HepG2 (cell line): ENCODE results near the gene SYCE3. TPM values are rescaled to one million over a fixed set of nuclear protein-coding genes. Genes with fewer than 3 reads are reported as not detected.
"Not testable (repeated sequence)": the region's sequence is repeated elsewhere in the genome, so short reads cannot be mapped to it uniquely, and the experiment has no call there.

Source experiments
- ATAC-seq: fragments of 200-7000 bp; cut with Tn5 transposase; 3 replicates; pipeline ENCODE4 v1.9.1; 2020; ENCODE audit warnings: mild to moderate bottlenecking, moderate library complexity
- BruUV-seq: library from RNA; stranded (reverse); fragments of 400-500 nt; replicated peaks from 2 replicates; lab custom pipeline; 2021; lab: Mats Ljungman, UMichigan
- CTCF ChIA-PET: fragments of 300-600 bp; formaldehyde crosslinking; extraction: SDS; loops from one replicate; lab custom pipeline; 2021; ENCODE audit warnings: low total read pairs, inconsistent platforms, low intra/inter-chr PET ratio; lab: Yijun Ruan, JAX
- POLR2A ChIA-PET: fragments of 350-600 bp; sonication (Branson Sonifier 250); formaldehyde crosslinking; loops from one replicate; lab custom pipeline; 2020; ENCODE audit warnings: antibody characterized with exemption, inconsistent platforms; lab: Yijun Ruan, JAX
- DNase-seq: peaks from one replicate; pipeline ENCODE4 v3.0.0-alpha.2; 2015; ENCODE audit warnings: low spot score
- FAIRE-seq: peaks from 3 replicates; lab custom pipeline; 2011; peaks lifted over from hg19 to GRCh38; lab: Jason Lieb, UNC
- H2AFZ ChIP-seq: one replicate; pipeline ENCODE4 v1.6.1; 2011; ENCODE audit warnings: low read length, inconsistent platforms
- H3K27ac ChIP-seq: fragments of 300-600 bp; 3 replicates; pipeline ENCODE4 v1.8.0; 2011; ENCODE audit warnings: mixed run types, mild to moderate bottlenecking, mixed read lengths, low read length, inconsistent platforms; ENCODE audit not compliant: insufficient read depth; ENCODE audit errors: extremely low read length
- H3K27me3 ChIP-seq, 2 experiments: fragments of 200-600 bp in 1 of 2; 2 replicates in 1 of 2; 3 replicates in 1 of 2; pipeline versions ENCODE4 v1.6.0 to v1.8.0; 2011; ENCODE audit warnings: low read length in 2 of 2, mild to moderate bottlenecking in 2 of 2, moderate library complexity in 2 of 2, inconsistent platforms in 1 of 2; ENCODE audit not compliant: insufficient read depth in 2 of 2, control insufficient read depth in 1 of 2
- H3K36me3 ChIP-seq, 2 experiments: fragments of 200-600 bp in 1 of 2; replicated peaks in 1 of 2; 2 replicates in 1 of 2; 3 replicates in 1 of 2; pipeline versions ENCODE4 v1.5.1 to v1.8.0; 2011; ENCODE audit warnings: low read length in 2 of 2, inconsistent platforms in 1 of 2; ENCODE audit not compliant: insufficient read depth in 2 of 2, control insufficient read depth in 1 of 2
- H3K4me1 ChIP-seq: 2 replicates; pipeline ENCODE4 v1.5.1; 2012; ENCODE audit warnings: low read length, inconsistent platforms; ENCODE audit not compliant: insufficient read depth
- H3K4me2 ChIP-seq: 2 replicates; pipeline ENCODE4 v1.6.0; 2011; ENCODE audit warnings: low read depth, low read length, inconsistent platforms
- H3K4me3 ChIP-seq, 3 experiments: fragments of 200-600 bp in 1 of 3; sonication (generic), shearing (Covaris generic) in 1 of 3; replicated peaks in 1 of 3; 2 replicates each; pipeline ENCODE4 v1.5.1; 2011 to 2016; ENCODE audit warnings: low read length in 3 of 3, inconsistent platforms in 2 of 3, low read depth in 2 of 3, mild to moderate bottlenecking in 2 of 3, control low read depth in 1 of 3, mixed read lengths in 1 of 3; ENCODE audit not compliant: insufficient read depth in 1 of 3
- H3K79me2 ChIP-seq: one replicate; pipeline ENCODE4 v1.6.1; 2011; ENCODE audit warnings: low read length, inconsistent platforms; ENCODE audit not compliant: insufficient read depth
- H3K9ac ChIP-seq: 2 replicates; pipeline ENCODE4 v1.6.0; 2011; ENCODE audit warnings: mild to moderate bottlenecking, low read depth, low read length, inconsistent platforms; ENCODE audit not compliant: insufficient read depth
- H3K9me3 ChIP-seq: 2 replicates; pipeline ENCODE4 v1.5.1; 2012; ENCODE audit warnings: mild to moderate bottlenecking, low read length
- H4K20me1 ChIP-seq: 2 replicates; pipeline ENCODE4 v1.6.0; 2011; ENCODE audit warnings: inconsistent platforms, mild to moderate bottlenecking, low read length, moderate library complexity; ENCODE audit not compliant: insufficient read depth
- ATF7 ChIP-seq, 2 experiments: fragments of 450-650 bp in 1 of 2; sonication (generic) in 1 of 2; formaldehyde crosslinking in 1 of 2; IDR thresholded peaks; 2 replicates each; pipeline versions ENCODE4 v1.4.0 to v1.6.1; 2016 to 2020; ENCODE audit warnings: antibody characterized with exemption in 1 of 2, mild to moderate bottlenecking in 1 of 2, missing genetic modification reagents in 1 of 2
- ZFP36 ChIP-seq: fragments of 150-350 bp; IDR thresholded peaks from 2 replicates; pipeline ENCODE4 v1.6.1; 2018; ENCODE audit warnings: borderline replicate concordance, low read length, low read depth; ENCODE audit not compliant: partially characterized antibody
- ZNF451 ChIP-seq: sonication (generic); formaldehyde crosslinking; IDR thresholded peaks from 2 replicates; pipeline ENCODE4 v1.5.0; 2020; ENCODE audit warnings: mild to moderate bottlenecking, missing genetic modification reagents
- ZNF713 ChIP-seq: sonication (generic); formaldehyde crosslinking; IDR thresholded peaks from 2 replicates; pipeline ENCODE4 v1.4.0; 2020; ENCODE audit warnings: mild to moderate bottlenecking, missing genetic modification reagents
- ZSCAN22 ChIP-seq: sonication (generic); formaldehyde crosslinking; IDR thresholded peaks from 2 replicates; pipeline ENCODE4 v1.4.0; 2020; ENCODE audit warnings: mild to moderate bottlenecking, missing genetic modification reagents
- WGBS: methylation state at CpG from one replicate; pipeline ENCODE4 v1.1.6; 2017; ENCODE audit warnings: low lambda C conversion rate; 5-methylcytosine and 5-hydroxymethylcytosine counted together
- in situ Hi-C: cut with HindIII; loops from 2 replicates; pipeline ENCODE4 v1.10.0; 2017; ENCODE audit warnings: low pct_unique_long_range_greater_than_20kb; ENCODE audit not compliant: extremely low pct_ligation_motif_present
- intact Hi-C: fragments of 100-400 bp; cut with micrococcal nuclease; formaldehyde crosslinking; loops from one replicate; pipeline ENCODE4 v1.10.0; 2022; ENCODE audit not compliant: unreplicated experiment
- polyA plus RNA-seq, 8 experiments: library from polyadenylated mRNA; depleted of rRNA in 3 of 8; stranded (reverse) in 7 of 8; unstranded in 1 of 8; fragments of >200 nt; fragmentation: Illumina TruSeq in 4 of 8; extraction: Trizol in 4 of 8; gene quantifications; 2 replicates each; pipeline versions ENCODE4 v1.2.1 to v1.2.3, GENCODE V29; 2011 to 2016; ENCODE audit warnings: low read depth in 4 of 8, missing spikeins in 1 of 8, mixed read lengths in 1 of 8; ENCODE audit not compliant: insufficient read depth in 1 of 8
- total RNA-seq, 5 experiments: library from RNA; depleted of rRNA; stranded (reverse); fragments of >200 nt; fragmentation: Illumina TruSeq; extraction: Trizol; gene quantifications; 2 replicates each; pipeline ENCODE4 v1.2.3, GENCODE V29; 2016; ENCODE audit warnings: low read depth in 1 of 5
- TF ChIP-seq, protein P1 (sequence below): IDR thresholded peaks from 2 replicates; pipeline ENCODE4 v1.4.0; 2020; ENCODE audit warnings: mild to moderate bottlenecking, missing genetic modification reagents
- TF ChIP-seq, protein P2 (sequence below): sonication (generic); formaldehyde crosslinking; IDR thresholded peaks from 2 replicates; pipeline ENCODE4 v1.8.0; 2022; ENCODE audit warnings: mild to moderate bottlenecking, missing genetic modification reagents, borderline replicate concordance
- TF ChIP-seq, protein P3 (sequence below): sonication (generic); formaldehyde crosslinking; conservative IDR thresholded peaks from 2 replicates; pipeline ENCODE4 v1.8.0; 2022; ENCODE audit warnings: mild to moderate bottlenecking, moderate library complexity, missing genetic modification reagents
- TF ChIP-seq, protein P4 (sequence below): sonication (generic); formaldehyde crosslinking; conservative IDR thresholded peaks from 2 replicates; pipeline ENCODE4 v1.5.0; 2020; ENCODE audit warnings: missing genetic modification reagents

Gene SYCE3
- total and polyA plus RNA-seq, 2 of the 13 experiments (the other 11 are each of a cell fraction or from before 2014, with no cell fraction given), result not detected

DNA sequence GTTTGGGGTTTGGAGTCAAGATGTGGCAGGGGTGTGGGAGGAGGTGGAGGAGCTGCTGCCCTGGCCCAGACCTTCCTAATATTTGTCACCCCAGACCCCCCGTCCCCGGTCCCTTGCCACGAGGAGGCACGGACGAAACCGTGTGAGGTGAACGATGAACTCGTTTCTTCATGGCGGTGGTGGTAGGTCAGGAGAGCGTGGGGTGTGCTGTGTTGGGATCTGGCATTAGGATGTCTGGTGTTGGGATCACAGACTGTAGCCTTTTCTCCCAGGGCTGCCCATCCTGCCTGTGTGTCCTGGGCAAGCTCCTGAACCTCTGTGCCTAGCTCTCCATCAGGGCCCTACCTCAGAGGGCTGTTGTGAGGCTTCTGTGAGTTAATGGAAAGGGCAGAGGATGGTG lies 46.3 kb upstream of the SYCE3 start (continued):
- TF ChIP-seq, protein P1, sequence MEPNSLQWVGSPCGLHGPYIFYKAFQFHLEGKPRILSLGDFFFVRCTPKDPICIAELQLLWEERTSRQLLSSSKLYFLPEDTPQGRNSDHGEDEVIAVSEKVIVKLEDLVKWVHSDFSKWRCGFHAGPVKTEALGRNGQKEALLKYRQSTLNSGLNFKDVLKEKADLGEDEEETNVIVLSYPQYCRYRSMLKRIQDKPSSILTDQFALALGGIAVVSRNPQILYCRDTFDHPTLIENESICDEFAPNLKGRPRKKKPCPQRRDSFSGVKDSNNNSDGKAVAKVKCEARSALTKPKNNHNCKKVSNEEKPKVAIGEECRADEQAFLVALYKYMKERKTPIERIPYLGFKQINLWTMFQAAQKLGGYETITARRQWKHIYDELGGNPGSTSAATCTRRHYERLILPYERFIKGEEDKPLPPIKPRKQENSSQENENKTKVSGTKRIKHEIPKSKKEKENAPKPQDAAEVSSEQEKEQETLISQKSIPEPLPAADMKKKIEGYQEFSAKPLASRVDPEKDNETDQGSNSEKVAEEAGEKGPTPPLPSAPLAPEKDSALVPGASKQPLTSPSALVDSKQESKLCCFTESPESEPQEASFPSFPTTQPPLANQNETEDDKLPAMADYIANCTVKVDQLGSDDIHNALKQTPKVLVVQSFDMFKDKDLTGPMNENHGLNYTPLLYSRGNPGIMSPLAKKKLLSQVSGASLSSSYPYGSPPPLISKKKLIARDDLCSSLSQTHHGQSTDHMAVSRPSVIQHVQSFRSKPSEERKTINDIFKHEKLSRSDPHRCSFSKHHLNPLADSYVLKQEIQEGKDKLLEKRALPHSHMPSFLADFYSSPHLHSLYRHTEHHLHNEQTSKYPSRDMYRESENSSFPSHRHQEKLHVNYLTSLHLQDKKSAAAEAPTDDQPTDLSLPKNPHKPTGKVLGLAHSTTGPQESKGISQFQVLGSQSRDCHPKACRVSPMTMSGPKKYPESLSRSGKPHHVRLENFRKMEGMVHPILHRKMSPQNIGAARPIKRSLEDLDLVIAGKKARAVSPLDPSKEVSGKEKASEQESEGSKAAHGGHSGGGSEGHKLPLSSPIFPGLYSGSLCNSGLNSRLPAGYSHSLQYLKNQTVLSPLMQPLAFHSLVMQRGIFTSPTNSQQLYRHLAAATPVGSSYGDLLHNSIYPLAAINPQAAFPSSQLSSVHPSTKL (CRISPR knock-in tag), result no peak
- TF ChIP-seq ZNF451 (CRISPR knock-in tag), result no peak
- TF ChIP-seq ZNF713 (CRISPR knock-in tag), result no peak
- TF ChIP-seq, protein P2, sequence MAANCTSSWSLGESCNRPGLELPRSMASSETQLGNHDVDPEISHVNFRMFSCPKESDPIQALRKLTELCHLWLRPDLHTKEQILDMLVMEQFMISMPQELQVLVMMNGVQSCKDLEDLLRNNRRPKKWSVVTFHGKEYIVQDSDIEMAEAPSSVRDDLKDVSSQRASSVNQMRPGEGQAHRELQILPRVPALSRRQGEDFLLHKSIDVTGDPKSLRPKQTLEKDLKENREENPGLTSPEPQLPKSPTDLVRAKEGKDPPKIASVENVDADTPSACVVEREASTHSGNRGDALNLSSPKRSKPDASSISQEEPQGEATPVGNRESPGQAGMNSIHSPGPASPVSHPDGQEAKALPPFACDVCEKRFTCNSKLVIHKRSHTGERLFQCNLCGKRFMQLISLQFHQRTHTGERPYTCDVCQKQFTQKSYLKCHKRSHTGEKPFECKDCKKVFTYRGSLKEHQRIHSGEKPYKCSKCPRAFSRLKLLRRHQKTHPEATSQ (CRISPR knock-in tag), result no peak
- TF ChIP-seq ATF7 (IDR thresholded peaks at IDR 0.05), result no peak
- no peak for TF ChIP-seq ATF7 (CRISPR knock-in tag; IDR thresholded peaks at IDR 0.05)
- TF ChIP-seq, protein P3, sequence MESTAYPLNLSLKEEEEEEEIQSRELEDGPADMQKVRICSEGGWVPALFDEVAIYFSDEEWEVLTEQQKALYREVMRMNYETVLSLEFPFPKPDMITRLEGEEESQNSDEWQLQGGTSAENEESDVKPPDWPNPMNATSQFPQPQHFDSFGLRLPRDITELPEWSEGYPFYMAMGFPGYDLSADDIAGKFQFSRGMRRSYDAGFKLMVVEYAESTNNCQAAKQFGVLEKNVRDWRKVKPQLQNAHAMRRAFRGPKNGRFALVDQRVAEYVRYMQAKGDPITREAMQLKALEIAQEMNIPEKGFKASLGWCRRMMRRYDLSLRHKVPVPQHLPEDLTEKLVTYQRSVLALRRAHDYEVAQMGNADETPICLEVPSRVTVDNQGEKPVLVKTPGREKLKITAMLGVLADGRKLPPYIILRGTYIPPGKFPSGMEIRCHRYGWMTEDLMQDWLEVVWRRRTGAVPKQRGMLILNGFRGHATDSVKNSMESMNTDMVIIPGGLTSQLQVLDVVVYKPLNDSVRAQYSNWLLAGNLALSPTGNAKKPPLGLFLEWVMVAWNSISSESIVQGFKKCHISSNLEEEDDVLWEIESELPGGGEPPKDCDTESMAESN (CRISPR knock-in tag), result no peak
- no peak for TF ChIP-seq ZSCAN22 (CRISPR knock-in tag)
- TF ChIP-seq, protein P4, sequence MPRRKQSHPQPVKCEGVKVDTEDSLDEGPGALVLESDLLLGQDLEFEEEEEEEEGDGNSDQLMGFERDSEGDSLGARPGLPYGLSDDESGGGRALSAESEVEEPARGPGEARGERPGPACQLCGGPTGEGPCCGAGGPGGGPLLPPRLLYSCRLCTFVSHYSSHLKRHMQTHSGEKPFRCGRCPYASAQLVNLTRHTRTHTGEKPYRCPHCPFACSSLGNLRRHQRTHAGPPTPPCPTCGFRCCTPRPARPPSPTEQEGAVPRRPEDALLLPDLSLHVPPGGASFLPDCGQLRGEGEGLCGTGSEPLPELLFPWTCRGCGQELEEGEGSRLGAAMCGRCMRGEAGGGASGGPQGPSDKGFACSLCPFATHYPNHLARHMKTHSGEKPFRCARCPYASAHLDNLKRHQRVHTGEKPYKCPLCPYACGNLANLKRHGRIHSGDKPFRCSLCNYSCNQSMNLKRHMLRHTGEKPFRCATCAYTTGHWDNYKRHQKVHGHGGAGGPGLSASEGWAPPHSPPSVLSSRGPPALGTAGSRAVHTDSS (CRISPR knock-in tag), result no peak
- TF ChIP-seq ZFP36, result no peak

DNA sequence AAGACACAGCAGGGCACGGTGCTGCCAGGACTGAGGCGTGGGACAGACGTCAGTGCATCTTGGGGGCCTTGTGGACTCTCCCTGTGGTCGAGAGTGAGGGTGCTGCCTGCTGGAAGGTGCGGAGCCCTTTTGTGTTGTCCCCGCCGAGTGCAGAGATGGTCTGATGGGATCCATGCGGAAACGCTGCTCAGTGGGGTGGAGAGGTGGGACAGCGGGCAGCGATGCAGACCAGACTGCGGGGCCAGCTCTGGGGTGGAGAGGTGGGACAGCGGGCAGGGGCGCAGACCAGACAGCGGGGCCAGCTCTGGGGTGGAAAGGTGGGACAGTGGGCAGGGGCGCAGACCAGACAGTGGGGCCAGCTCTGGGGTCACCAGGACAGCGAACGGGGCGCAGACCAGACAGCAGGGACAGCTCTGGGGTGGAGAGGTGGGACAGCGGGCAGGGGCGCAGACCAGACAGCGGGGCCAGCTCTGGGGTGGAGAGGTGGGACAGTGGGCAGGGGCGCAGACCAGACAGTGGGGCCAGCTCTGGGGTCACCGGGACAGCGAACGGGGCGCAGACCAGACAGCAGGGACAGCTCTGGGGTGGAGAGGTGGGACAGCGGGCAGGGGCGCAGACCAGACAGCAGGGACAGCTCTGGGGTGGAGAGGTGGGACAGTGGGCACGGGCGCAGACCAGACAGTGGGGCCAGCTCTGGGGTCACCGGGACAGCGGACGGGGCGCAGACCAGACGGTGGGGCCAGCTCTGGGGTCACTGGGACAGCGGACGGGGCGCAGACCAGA lies 45.5 kb upstream of the SYCE3 start:
- H3K9ac ChIP-seq, BruUV-seq, H3K27ac ChIP-seq, intact Hi-C loops, H3K27me3 ChIP-seq, H4K20me1 ChIP-seq, DNase-seq, H3K4me3 ChIP-seq, CTCF ChIA-PET, in situ Hi-C loops, H3K36me3 ChIP-seq, H3K79me2 ChIP-seq, FAIRE-seq, H3K4me1 ChIP-seq, H3K4me2 ChIP-seq, ATAC-seq, H3K9me3 ChIP-seq, H2AFZ ChIP-seq: not testable (repeated sequence)
- WGBS, result 72% methylated on average over 39 of the region's 39 CpGs
- POLR2A ChIA-PET, result interaction anchor here (1.8 kb wide), 1 partner anchor 25 kb away, joined by 4 read pairs; the partner anchor contains the start of gene CHKB
